Measurements from ENCODE around the gene HFE.

HFE gene

GRCh38 chr6:26142026-26142425, 54.8 kb downstream of the HFE start:
- no peak for TF ChIP-seq CTCF (IDR thresholded peaks at IDR 0.05; ENCODE audit: insufficient read depth, low read length, missing control alignments)
- H3K4me3 ChIP-seq (ENCODE audit: low read depth, low read length) = no peak overlapping the region
- DNase-seq (ENCODE audit: low read depth, low spot score) = no peak
- ChIA-PET POLR2A (no interaction called here), CTCF (interaction anchor here (0.8 to 1.8 kb wide), 4 partner anchors 8 to 82 kb away, joined by 3 to 5 read pairs (median 3); a partner anchor contains a TSS)
